ENCODE measurements around the gene LBHD2. TPM values are rescaled to one million over a fixed set of nuclear protein-coding genes. Genes with fewer than 3 reads are reported as not detected.

The LBHD2 gene
- total and polyA plus RNA-seq, 11 donors: 0.19 TPM; not detected in 10

DNA sequence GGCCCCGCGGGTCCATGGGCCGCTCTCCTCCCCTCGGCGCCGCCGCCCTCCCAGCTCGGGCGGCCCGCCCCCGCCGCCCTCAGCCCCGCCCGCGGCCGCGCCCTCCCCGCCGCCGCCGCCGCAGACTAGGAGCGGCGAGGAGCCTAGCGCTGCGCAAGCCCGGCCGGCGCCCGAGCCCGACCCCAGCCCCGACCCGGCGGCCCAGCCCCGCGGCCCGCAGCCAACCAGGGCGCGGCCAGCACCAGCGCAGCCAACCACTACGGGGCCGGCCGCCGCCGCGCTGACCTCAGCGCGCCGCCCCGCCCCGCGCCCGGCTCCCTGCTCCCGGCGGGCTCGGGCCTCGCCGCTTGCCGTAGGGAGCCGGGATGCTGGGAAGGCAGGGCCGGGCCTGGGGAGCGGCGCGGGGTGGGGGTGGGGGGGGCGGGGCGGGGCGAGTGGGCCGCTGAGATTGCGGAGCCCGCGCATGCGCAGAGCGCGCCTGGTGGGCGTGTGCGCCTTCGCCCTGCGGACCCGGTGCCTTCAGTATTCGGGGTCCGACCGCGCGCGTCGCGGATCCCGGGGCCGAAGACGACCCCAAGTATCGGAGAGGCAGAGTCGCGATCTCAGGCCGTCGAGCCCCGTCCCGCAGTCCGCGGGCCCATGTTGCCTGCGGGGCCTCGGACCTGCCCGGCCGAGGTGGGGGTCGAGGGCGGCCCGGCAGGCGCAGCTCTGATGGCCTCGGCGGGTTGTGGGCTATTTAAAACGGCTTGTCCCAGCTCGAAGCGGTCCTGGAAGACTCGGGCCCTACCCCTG, 26.4 kb upstream of the LBHD2 start, which contains the start of gene CDC42BPB:
TSS of gene CDC42BPB (minus strand) at position 178 of the 792 bp plus-strand sequence. CDS start 376 bp downstream, outside the sequence.
- intact Hi-C loops (cut with DNase I): loop anchor here in 1 of 10 donors (10.0 kb wide), 1 partner anchor 53 kb away; no protein-coding TSS in a partner anchor

GRCh38 chr14:103058164-103059055, 25.6 kb upstream of the LBHD2 start:
- peak in 3 of 4 donors; percentile 9 to 16 (median 13) for ATAC-seq
- peaks cover 0 to 4% (median 0%) of the 10 kb centered on the region in 9 donors for H3K36me3 ChIP-seq

More for the DNA sequence above, 26.4 kb upstream of the LBHD2 start, which contains the start of gene CDC42BPB:
- Histone ChIP-seq H3K27ac (peak within 1 kb of the TSS; percentile 88 to 99 (median 96)), H3K9me3 (no peaks in the 10 kb centered on the region), H3K4me1 (peaks cover 6 to 45% (median 35%) of the 10 kb centered on the region in 12 donors), H3K27me3 (no peaks in the 10 kb centered on the region), H3K36me3 (peaks cover 0 to 4% (median 0%) of the 10 kb centered on the region in 9 donors), H3K4me3 (peak within 1 kb of the TSS; percentile 88 to 100 (median 97))
- peak; percentile 87 to 96 (median 92) for ATAC-seq
- TF ChIP-seq POLR2A (IDR thresholded peaks at IDR 0.05) (peak in 1 of 2 donors; percentile 37), CTCF (IDR thresholded peaks at IDR 0.05) (no peak)
- peak; percentile 91 to 95 (median 93) for DNase-seq
- WGBS, 4 donors: 0 to 1% (median 0%) methylated on average over 1 to 112 of the region's 113 CpGs

DNA sequence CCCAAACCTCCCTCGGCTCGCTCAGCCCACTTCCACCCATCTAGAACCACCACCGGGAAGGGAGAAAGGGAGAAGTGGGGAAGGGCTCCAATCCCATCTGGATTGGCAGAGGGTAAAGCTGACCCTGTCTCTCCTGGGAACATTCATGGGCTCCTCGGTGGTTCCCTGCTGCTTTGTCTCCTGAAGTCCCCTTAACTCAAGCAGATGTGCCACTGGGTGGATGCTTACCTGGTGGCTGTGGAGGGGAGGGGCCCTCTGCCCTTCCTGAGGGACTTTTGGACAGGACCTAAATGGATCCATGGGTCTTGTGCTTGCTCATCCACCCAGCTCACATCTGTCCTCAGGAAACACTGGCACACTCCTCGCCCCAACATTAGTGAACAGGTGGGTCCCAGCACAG, 24.5 kb upstream of the LBHD2 start:
- H3K27ac ChIP-seq: no peak overlapping the region
- 85 to 89% (median 89%) methylated on average over 5 of the region's 5 CpGs for WGBS, 4 donors
- intact Hi-C loops (cut with DNase I): loop anchor here in 1 of 10 donors (10.0 kb wide), 1 partner anchor 55 kb away; no protein-coding TSS in a partner anchor
- no peak for TF ChIP-seq POLR2A (IDR thresholded peaks at IDR 0.05)
- no peak for TF ChIP-seq CTCF (IDR thresholded peaks at IDR 0.05)
- H3K4me3 ChIP-seq: no peak overlapping the region
- H3K36me3 ChIP-seq: peaks cover 0 to 4% (median 0%) of the 10 kb centered on the region in 9 donors
- DNase-seq (no peak), ATAC-seq (no peak)
- no peaks in the 10 kb centered on the region for H3K9me3 ChIP-seq
- H3K4me1 ChIP-seq: peaks cover 6 to 42% (median 31%) of the 10 kb centered on the region in 12 donors
- no peaks in the 10 kb centered on the region for H3K27me3 ChIP-seq

More at GRCh38 chr14:103058164-103059055, 25.6 kb upstream of the LBHD2 start:
- peak overlapping the region in 11 of 12 donors; percentile 66 to 92 (median 83) for H3K27ac ChIP-seq
- TF ChIP-seq CTCF (IDR thresholded peaks at IDR 0.05) (no peak), POLR2A (IDR thresholded peaks at IDR 0.05) (no peak)
- no peaks in the 10 kb centered on the region for H3K27me3 ChIP-seq
- peaks cover 6 to 44% (median 33%) of the 10 kb centered on the region in 12 donors for H3K4me1 ChIP-seq
- 40 to 55% (median 49%) methylated on average over 34 to 39 of the region's 39 CpGs for WGBS, 4 donors
- intact Hi-C loops (cut with DNase I): loop anchor here in 1 of 10 donors (10.0 kb wide), 1 partner anchor 54 kb away; no protein-coding TSS in a partner anchor
- DNase-seq: no peak
- H3K4me3 ChIP-seq: peak overlapping the region; percentile 42 to 100 (median 80)
- H3K9me3 ChIP-seq: no peaks in the 10 kb centered on the region
